Endometrium (tissue), 2 donors: ENCODE data around the gene AMHR2.

Experiments used
- FAIRE-seq: peaks from 2 replicates; lab custom pipeline; 2012; peaks lifted over from hg19 to GRCh38; lab: Jason Lieb, UNC
- donor health status: control.
- donor health status: control.

AMHR2 gene

DNA sequence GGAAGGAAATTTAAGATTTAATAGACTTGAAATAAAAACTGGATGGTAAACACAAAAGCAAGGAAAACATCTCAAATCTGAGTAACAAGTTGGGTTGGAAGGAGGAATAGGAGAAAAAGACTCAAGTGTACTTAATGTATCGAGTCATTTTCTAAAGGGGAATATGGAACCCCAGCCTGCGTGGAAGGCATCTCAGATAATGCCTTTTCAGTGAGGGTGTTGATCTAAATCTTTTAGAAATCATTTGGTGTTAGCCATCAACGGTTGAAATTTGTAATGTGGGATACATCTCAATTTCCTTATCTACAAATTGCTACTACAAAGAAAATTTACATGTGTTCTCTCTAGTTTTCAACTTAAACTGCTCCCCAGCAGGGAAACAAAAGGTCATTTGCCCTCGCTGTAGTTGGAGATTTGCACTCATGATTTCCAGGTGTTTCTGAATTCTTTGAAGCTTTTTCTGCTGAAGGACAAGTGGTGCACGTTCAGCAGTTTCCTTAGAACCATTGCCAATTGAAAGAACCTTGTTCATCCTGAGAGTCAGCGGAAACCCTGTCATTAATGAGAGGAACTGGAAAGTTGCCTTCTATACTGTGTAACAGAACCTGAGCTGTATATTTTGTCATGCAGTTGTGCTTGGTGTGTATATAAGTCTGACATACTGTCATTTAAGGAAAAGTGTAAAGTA lies 30.4 kb downstream of the AMHR2 start:
- FAIRE-seq = no peak

DNA sequence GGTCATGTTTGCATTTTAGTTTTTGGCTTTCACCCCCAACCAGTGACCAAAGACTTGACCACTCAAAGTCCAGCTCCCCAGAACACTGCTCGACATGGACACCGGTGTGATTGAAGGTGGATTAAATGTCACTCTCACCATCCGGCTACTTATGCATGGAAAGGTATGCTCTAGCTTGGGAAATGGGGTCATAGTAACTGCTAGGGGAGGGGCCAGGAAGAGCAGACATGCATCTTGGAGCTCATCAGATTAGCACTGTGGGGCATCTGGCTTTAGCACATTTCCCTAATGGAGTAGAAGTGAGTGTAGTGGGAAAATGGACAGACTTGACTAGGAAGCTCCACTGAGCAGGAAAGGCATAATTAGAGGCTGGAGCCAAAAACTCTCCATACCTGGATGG lies 31.1 kb downstream of the AMHR2 start:
- no peak for FAIRE-seq

DNA sequence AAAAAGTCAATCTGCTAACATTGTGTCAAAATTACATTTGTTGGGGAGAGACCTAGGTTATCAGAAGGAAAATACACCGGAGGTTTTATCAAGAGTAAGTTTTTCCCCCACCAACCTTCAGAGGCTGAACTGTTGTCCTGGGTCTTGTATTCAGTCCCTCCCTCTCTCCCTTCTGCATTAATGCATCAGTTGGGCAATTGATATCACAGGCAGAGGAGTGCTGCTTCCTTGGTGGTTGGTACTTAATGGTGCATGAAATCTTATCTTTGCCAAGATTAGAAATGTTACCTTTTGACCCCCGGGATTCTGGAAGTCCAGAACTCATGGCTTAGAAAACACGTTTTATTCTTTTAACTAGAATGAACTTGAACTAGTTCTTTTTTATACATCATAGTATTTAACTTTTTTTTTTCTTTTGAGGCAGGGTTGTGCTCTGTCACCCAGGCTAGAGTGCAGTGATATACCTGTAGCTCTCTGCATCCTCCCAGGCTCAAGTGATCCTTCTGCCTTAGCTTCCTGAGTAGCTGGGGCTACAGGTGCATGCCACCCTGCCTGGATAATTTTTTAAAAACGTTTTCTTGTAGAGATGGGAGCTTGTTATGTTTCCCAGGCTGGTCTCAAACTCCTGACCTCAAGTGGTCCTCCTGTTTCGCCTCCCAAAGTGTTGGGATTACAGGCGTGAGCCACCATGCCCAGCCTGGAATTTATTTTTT lies 33.2 kb downstream of the AMHR2 start:
- FAIRE-seq = no peak

DNA sequence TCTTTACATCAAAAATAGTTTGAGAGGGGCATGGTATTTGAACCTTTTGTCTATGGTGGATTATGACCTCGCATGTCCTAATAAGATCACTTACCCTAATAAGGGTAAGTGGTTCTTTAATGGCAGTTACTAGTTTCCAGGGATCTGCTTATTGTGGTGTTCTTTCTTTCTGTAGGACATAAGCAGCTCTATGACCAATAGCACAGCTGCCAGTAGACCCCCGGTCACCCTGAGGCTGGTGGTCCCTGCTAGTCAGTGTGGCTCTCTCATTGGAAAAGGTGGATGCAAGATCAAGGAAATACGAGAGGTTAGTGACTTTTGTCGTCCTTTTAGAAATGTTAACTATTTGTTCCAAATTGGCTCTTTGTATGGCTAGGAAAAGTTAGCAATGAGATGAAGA lies 35.4 kb downstream of the AMHR2 start:
- no peak for FAIRE-seq

DNA sequence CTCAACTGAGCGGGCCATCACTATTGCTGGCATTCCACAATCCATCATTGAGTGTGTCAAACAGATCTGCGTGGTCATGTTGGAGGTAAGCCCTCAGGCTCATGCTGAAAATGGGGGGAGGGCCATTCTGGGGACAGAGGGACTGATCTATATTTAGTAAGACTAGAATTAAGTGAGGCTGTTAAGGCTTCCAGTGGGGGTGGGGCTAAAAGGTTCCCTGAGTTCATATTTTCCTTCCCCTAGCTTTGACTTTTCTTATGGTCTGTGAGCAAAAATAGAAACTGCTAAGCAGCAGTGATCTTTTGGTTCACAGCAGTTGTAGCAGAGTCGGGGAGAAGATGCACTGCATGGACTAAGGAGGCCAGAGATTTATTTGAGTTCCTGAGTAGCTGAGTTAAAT lies 37.4 kb downstream of the AMHR2 start:
- no peak for FAIRE-seq

DNA sequence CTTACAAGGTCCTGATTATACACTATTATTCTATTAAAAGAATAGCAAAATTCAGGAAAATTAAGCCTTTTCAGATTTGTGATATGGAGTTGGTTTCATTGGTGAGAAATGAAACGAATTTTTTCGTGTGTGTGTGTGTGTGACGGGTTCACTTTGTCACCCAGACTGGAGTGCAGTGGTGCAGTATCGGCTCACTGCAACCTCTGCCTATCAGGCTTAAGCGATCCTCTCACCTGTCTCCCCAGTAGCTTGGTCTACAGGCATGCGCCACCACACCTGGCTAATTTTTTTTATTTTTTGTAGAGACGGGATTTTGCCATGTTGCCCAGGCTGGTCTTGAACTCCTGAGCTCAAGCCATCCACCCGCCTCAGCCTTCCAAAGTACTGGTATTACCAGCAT lies 37.9 kb downstream of the AMHR2 start:
- no peak for FAIRE-seq

DNA sequence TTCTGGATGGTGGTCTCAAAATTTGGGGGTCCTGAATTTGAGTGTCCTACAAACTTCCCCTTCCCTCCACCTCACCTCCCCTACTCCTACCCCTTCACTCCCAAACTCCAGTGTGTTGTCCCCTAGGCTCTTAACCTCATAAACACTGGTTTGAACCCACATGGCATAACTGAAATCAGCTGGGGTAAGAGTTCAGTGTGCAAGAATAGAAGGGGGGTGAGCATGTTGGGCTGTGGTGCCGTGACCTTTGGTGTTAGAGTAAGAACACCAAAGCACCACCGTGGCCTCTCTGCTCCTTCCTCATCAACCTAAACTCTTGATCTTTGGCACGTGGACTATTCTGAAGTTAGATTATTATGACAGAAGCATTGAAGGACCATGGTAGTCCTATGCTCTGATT lies 39.3 kb downstream of the AMHR2 start:
- no peak for FAIRE-seq

DNA sequence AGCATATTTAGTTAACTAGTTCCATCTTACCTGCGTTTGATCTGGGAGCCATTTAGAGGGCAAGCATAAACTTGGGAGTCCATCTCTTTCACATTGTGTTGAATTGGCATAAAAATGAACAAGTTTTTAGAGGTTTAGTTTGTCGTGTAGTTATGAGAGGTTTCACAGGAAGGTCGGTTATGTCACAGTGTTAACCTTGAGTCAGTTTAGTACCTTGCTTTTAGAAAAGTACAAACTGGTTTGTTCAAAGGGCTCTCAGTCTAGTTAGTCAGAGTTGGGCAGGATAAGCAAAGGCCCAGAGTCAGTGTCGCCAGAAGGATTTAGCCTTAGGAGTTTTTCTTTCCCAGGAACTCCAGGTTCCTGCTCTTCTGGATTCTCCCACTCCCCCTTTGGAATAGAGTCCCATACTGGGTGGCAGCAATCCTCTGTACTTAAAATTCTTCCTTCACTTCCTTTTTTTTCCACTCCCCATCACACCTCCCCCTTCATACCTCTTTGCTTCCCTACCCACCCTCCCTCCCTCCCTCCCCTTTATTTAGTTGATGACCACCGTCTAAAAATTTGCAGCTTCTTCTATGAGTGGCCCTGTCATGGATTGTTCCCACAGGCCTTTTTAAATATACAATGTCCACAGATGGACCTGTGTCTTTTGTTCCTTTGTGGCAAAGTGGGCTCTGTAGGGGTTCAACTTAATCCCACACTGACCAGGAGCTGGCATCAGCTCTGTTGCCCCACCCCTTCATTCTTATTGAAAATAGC lies 40.3 kb downstream of the AMHR2 start:
- no peak for FAIRE-seq

DNA sequence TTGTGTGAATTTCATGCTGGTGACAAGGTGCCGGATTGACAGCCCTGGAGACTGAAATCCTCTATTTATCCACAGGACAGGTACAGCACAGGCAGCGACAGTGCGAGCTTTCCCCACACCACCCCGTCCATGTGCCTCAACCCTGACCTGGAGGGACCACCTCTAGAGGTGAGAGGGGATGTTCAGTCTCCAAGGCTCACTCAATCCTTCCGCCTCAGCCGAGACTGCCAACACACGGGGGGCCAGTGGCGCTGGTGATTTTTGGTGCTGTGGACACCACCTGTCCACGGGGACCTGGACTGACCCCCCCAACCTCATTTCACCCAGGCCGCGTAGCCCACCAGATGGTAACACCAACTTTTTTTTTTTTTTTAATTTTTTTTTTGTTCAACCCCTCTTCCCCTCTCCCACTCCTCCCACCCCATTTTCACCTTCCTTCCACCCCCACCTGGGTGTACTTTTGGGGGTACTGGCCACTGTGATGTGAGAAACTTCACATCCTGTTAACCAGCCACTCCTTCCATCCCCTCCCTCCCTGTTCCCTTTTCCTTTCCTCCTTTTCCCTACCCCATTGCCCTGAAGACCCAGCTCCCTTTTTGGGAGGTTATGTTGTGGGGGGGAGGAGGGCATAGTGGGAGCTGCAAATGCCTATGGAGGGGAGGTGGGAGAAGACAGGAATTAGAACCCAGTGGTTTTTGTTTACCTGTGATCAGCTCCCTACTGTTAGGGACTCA lies 41.2 kb downstream of the AMHR2 start:
- FAIRE-seq = no peak

DNA sequence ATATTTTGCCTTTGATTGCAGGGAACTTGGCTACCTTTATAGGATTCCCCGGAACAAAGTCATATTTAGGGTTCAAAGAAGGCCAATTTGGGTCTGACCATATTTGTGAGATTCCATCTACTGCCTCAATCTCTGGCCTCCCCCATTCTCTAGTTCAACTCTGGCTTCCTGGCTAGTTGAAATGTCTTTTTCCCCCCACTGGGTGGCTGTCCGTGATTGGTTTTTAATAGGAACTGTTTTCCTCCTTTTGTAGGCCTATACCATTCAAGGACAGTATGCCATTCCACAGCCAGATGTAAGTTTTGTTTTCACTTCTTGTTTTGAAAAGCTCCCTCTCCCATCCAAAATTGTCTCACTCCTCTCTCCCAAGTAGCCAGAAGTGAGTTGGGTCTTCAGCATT lies 42.0 kb downstream of the AMHR2 start:
- no peak for FAIRE-seq

DNA sequence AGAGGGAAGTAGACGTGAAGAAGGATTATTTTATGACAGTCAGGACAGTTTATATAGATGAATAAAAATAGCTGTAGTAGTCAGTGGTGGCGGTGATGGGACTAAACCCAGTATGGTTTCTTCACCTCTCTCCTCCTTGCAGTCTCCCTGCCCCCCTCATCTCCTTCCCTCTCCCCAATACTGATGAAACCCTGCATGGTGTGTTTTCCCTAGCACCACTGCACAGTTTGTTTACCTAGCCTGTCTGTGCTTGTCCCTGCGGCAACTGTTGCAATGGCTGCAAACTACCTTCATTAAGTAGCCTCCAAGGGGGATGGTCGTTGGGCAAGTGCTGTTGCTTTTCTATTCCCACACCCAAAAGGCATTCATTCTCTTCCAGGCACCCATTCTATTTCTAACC lies 43.0 kb downstream of the AMHR2 start:
- FAIRE-seq = no peak

DNA sequence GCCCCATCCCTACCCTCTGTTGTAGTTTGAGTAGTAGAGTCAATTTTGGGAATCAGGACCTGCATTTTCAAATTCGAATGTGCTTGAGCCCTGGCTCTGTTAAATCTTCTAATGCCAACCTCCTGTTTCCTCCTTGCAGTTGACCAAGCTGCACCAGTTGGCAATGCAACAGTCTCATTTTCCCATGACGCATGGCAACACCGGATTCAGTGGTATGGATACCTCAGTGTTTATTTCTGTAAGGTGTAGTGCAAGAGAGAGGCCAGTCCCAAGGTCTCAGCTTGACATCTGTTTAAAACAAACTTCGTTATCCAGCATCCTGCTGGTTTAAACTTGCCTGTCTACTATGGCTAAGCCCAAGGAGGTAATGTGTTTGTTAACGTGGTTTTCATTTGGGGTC lies 43.4 kb downstream of the AMHR2 start:
- FAIRE-seq = no peak

DNA sequence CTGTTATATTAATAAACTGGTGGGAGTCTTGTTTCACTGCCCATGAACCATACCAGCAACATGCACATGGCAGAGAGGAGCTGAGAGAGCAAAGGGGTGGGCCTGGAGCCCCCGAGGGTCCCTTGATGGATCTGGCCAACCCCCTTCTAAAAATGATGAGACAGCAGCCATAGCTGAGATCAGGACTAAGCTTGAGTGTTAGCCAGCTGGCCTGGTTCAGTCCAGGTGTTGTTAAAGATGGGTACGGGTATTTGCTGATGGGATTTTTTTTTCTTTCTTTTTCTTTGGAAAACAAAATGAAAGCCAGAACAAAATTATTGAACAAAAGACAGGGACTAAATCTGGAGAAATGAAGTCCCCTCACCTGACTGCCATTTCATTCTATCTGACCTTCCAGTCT lies 44.2 kb downstream of the AMHR2 start:
- no peak for FAIRE-seq

DNA sequence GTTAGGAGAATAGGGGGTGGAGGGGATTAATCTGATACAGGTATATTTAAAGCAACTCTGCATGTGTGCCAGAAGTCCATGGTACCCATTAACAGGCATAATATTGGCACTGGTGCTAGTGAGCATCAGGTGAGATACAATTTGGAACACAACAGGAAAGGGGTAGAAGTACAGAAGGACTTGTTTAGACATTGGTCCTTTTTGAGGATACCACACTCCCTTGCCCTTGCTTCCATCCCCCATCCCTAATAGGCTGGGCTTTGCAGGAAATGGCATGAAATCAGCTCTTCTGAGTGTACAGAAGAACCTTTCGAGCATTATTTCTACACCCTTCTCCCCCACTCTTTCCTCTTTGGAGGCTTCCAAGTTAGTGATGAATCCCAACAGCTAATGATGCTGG lies 44.6 kb downstream of the AMHR2 start:
- no peak for FAIRE-seq

DNA sequence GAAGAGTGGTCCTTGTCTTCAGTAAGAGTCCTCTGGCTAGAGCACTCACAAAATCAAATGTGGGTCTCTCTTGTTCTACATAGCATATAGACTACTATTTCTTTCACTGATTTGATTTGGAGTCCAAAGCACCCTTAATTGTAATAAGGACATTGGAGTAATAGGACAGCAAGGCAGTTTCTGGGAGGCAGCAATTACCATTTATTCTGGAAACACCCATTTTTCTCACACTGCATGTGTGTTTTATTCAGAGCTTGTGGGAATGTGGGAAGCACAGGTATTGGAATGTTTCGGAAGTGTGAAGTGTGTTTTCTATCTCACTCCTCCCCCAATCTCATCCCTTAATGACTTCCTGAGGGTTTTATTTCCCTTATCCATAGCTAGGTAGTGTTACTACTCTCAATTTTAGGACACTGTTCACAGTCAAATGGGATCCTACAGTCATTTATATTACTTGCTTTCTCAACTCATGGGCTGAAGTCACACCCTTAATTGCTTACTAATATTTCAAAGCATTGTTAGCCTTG lies 48.5 kb downstream of the AMHR2 start:
- no peak for FAIRE-seq

DNA sequence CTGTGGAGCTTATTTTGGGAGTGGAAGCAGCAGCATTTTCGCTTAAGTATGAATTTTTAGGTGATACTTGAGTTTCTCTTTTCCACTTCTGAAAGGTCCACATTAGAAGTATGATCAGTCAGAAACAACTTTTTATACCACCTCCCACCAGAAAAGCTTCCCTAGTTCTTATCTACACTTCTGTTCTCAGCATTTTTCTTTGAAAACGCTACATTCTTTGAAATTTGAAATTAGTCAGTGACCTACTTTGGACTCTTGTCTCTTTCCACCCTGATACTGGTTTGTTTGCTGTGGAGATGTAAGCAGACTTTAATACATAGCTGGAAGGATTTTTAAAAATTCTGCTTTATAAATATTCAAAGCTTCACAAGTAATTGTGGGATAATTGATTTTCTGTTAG lies 50.4 kb downstream of the AMHR2 start:
- no peak for FAIRE-seq

DNA sequence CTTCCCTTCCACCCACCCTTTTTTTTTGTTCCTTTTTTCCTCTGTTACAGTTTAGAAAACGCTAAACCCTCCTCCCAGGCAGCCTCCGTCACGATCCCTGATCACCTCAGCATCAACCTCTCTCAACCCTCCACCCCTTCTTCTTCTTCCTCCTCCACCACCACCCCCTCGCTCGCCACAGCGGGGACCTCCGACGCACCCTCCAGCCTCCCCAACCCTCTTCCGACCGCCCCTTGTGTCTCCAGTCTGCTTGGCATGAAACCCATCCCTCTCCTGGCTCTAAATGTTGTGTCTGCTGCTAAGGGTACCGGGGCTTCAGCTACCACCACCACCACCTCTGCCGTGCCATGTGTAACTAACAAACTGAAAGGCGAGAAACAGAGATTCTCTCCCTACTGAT lies 51.2 kb downstream of the AMHR2 start:
- no peak for FAIRE-seq

DNA sequence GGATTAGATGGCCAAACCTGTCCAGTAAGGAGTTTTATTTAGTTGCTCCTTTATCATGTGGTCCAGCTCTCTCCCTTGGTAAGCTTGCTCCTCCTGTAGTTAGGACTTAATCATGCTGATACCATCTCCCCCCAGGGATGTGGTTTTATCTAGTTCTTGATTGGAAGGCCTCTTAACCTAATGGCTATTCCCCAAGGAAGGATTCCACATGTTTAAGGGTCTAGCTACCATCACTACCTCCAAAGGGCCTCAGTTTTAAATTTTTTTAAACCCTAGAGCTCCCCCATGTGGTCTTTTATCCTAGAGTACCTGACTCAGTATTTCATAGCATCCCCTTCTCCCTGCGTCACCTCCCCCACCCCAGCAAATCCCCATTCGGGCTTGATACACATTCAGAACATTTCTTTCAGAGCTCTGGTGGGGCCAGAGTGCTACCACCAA lies 53.1 kb downstream of the AMHR2 start:
- FAIRE-seq = no peak

DNA sequence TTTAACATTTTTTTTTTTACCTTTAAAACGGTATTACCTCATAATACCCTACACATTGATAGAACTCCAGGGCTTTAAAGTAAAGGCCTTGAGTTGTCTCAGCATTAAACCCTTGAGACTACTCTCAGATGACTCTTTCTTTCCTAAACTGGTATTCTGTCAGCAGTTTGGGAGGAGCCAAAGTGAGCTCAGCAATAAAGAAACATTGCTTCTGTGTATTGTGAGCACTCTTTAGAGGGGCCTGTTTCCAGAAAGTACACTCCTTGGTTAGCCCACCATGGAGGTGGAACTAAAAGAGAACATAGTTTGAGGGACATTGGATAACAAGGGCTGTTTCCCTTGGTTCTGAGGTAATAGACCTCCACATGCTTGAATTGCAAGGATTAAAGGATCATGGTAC lies 55.2 kb downstream of the AMHR2 start:
- FAIRE-seq = no peak

DNA sequence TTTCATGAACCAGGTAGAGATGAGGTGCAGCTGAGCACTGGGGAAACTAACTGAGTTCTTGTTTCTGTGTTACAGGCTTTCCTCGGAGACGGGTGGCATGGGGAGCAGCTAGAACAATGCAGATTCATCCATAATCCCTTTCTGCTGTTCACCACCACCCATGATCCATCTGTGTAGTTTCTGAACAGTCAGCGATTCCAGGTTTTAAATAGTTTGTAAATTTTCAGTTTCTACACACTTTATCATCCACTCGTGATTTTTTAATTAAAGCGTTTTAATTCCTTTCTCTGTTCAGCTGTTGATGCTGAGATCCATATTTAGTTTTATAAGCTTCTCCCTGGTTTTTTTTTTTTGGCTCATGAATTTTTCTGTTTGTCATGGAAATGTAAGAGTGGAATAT lies 55.7 kb downstream of the AMHR2 start:
- no peak for FAIRE-seq

DNA sequence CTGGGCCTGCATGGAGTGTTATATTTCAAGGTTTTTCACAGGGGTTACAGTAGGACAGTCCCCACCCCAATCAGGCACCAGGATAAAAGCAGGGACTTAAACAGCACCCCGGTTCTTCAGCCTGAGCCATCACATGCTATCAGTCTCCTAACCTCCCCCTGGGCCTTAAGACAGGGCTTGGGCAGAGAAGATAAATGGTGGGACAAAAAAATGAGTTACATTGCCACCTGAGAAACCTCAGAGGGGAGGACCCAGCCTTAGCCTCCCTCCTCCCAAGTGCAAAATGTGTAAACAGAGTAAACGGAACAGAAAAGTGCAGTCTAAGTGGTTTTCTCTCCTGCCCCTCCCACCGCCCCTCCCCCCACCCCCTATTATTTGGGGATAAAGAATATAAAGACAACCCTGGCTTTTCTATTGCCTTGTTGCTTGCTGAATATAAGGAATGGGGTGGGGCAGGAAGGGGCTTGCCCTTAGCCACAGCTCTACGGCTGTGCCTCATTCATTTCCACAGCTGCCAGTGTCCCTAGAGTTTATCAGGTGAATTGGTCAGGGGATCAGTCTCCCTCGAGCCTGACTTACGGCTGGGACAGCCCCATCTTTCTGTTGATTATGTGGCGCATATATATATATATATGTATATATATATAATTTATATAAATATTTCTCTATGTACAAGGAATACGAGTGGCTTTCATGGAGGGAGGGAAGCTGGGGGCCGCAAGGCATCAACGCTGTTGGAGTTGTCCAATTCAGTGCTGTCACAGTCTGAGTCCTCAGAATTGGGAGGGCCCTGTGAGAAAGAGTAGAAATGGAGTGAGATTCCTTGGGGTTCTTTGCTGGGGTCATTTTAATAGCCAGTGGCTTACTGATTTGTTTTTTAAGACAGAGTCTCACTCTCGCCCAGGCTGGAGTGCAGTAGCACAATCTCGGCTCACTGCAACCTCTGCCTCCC lies 57.1 kb downstream of the AMHR2 start:
- no peak for FAIRE-seq
